Loucy (cell line): Measurements from ENCODE around the gene BRAF.

Source experiments
- H2AFZ ChIP-seq: fragments of 200-600 bp; sonication (generic); 2 replicates; pipeline ENCODE4 v1.6.0; 2016; ENCODE audit warnings: antibody characterized with exemption, mild to moderate bottlenecking, low read length, moderate library complexity
- H3F3A ChIP-seq: fragments of 200-600 bp; 2 replicates; pipeline ENCODE4 v1.6.0; 2016; ENCODE audit warnings: antibody characterized with exemption, low read depth, mild to moderate bottlenecking
- H3K27me3 ChIP-seq: fragments of 200-600 bp; sonication (generic); 2 replicates; pipeline ENCODE4 v1.6.1; 2014; ENCODE audit warnings: low read length, mild to moderate bottlenecking; ENCODE audit not compliant: insufficient read depth, poor library complexity, severe bottlenecking
- H3K36me3 ChIP-seq: fragments of 200-600 bp; sonication (generic); 2 replicates; pipeline ENCODE4 v1.6.1; 2016; ENCODE audit warnings: low read length; ENCODE audit not compliant: insufficient read depth
- H3K4me1 ChIP-seq: fragments of 200-600 bp; sonication (generic); 2 replicates; pipeline ENCODE4 v1.5.1; 2014; ENCODE audit warnings: low read length, mild to moderate bottlenecking; ENCODE audit not compliant: insufficient read depth, poor library complexity, severe bottlenecking
- H3K4me2 ChIP-seq: fragments of 200-600 bp; sonication (generic); 2 replicates; pipeline ENCODE4 v1.6.0; 2014; ENCODE audit warnings: antibody characterized with exemption, low read length, low read depth, mild to moderate bottlenecking; ENCODE audit not compliant: poor library complexity, severe bottlenecking
- H3K4me3 ChIP-seq: fragments of 200-600 bp; sonication (generic); 2 replicates; pipeline ENCODE4 v1.5.1; 2014; ENCODE audit warnings: low read length, mild to moderate bottlenecking, mixed read lengths; ENCODE audit not compliant: poor library complexity, severe bottlenecking
- H3K79me2 ChIP-seq: fragments of 200-600 bp; sonication (generic); 2 replicates; pipeline ENCODE4 v1.6.1; 2014; ENCODE audit warnings: low read length; ENCODE audit not compliant: insufficient read depth
- H3K9ac ChIP-seq: fragments of 200-600 bp; sonication (generic); 2 replicates; pipeline ENCODE4 v1.6.0; 2014; ENCODE audit warnings: mild to moderate bottlenecking, low read depth, low read length, moderate library complexity; ENCODE audit not compliant: poor library complexity, severe bottlenecking
- H3K9me2 ChIP-seq: fragments of 200-600 bp; sonication (generic); replicated peaks from 2 replicates; pipeline ENCODE4 v1.6.1; 2016; ENCODE audit warnings: low read depth, low read length, mixed read lengths
- H3K9me3 ChIP-seq: fragments of 200-600 bp; sonication (generic); 2 replicates; pipeline ENCODE4 v1.6.1; 2014; ENCODE audit warnings: mild to moderate bottlenecking, antibody characterized with exemption, low read length, low read depth; ENCODE audit not compliant: insufficient read depth
- H4K20me1 ChIP-seq: fragments of 200-600 bp; sonication (generic); 2 replicates; pipeline ENCODE4 v1.6.0; 2014; ENCODE audit warnings: antibody characterized with exemption, low read length, mild to moderate bottlenecking; ENCODE audit not compliant: insufficient read depth, poor library complexity, severe bottlenecking
- EZH2phosphoT487 ChIP-seq: fragments of 200-600 bp; IDR thresholded peaks from 2 replicates; pipeline ENCODE4 v1.6.1; 2018; ENCODE audit warnings: antibody characterized with exemption, mild to moderate bottlenecking, moderate library complexity, borderline replicate concordance
- TF ChIP-seq, protein P1 (sequence below): fragments of 200-600 bp; sonication (generic); conservative IDR thresholded peaks from 2 replicates; pipeline ENCODE4 v1.5.1; 2014; ENCODE audit warnings: mild to moderate bottlenecking, antibody characterized with exemption, low read length

Gene BRAF

DNA sequence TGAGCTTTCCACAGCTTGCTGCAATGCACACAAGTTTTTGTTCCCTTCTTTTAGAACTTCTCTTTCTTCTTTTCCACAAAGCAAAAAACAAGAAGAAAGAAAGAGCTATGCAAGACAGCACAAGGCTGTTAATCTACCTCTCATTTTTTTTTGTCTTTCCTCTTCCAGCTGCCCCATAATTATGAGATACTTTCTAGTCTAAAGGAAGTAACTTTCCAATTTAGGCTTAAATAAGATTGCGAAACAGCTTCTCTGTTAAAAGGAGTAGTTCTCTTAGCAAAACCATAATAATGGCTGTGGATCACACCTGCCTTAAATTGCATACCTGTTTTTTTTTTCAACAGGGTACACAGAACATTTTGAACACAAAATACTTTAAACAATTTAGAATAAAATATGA lies 172.2 kb downstream of the BRAF start:
- Histone ChIP-seq H3K9me3 (no peaks in the 10 kb centered on the region), H3K9me2 (no peaks in the 10 kb centered on the region), H3K4me1 (no peaks in the 10 kb centered on the region), H3F3A (no peaks in the 10 kb centered on the region), H3K79me2 (no peaks in the 10 kb centered on the region), H3K4me3 (no peak overlapping the region), H2AFZ (no peak overlapping the region), H3K36me3 (peaks cover 23% of the 10 kb centered on the region; the same call in 1 of the 2 replicates), H4K20me1 (no peaks in the 10 kb centered on the region), H3K27me3 (no peaks in the 10 kb centered on the region), H3K4me2 (no peak overlapping the region), H3K9ac (no peak overlapping the region)
- TF ChIP-seq, protein P1, sequence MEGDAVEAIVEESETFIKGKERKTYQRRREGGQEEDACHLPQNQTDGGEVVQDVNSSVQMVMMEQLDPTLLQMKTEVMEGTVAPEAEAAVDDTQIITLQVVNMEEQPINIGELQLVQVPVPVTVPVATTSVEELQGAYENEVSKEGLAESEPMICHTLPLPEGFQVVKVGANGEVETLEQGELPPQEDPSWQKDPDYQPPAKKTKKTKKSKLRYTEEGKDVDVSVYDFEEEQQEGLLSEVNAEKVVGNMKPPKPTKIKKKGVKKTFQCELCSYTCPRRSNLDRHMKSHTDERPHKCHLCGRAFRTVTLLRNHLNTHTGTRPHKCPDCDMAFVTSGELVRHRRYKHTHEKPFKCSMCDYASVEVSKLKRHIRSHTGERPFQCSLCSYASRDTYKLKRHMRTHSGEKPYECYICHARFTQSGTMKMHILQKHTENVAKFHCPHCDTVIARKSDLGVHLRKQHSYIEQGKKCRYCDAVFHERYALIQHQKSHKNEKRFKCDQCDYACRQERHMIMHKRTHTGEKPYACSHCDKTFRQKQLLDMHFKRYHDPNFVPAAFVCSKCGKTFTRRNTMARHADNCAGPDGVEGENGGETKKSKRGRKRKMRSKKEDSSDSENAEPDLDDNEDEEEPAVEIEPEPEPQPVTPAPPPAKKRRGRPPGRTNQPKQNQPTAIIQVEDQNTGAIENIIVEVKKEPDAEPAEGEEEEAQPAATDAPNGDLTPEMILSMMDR = no peak
- no peak for TF ChIP-seq EZH2phosphoT487

DNA sequence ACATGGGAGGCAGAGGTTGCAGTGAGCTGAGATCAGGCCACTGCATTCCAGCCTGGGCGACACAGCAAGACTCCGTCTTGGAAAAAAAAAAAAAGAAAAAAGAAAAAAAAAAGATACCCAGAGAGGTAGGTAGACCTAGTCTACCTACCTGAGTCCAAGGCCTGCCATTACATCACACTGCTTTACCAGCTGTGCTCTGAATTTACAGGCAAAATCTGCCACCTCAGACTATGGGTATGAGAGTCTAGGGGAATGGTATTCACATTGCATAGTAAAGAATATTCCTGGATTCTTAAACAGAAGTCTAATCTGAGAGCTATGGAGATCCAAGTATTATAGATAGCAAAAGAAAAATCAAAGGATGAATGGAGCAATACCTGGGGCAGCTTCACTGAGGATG lies 178.0 kb downstream of the BRAF start:
- Histone ChIP-seq H3K9me3 (no peaks in the 10 kb centered on the region), H3K4me3 (no peak overlapping the region), H3K79me2 (no peaks in the 10 kb centered on the region), H4K20me1 (no peaks in the 10 kb centered on the region), H2AFZ (no peak overlapping the region), H3F3A (no peaks in the 10 kb centered on the region), H3K4me2 (no peak overlapping the region), H3K9ac (no peak overlapping the region), H3K36me3 (peaks cover 15% of the 10 kb centered on the region; the same call in 1 of the 2 replicates), H3K27me3 (no peaks in the 10 kb centered on the region), H3K4me1 (no peaks in the 10 kb centered on the region), H3K9me2 (no peaks in the 10 kb centered on the region)
- TF ChIP-seq, protein P1 = no peak
- no peak for TF ChIP-seq EZH2phosphoT487

DNA sequence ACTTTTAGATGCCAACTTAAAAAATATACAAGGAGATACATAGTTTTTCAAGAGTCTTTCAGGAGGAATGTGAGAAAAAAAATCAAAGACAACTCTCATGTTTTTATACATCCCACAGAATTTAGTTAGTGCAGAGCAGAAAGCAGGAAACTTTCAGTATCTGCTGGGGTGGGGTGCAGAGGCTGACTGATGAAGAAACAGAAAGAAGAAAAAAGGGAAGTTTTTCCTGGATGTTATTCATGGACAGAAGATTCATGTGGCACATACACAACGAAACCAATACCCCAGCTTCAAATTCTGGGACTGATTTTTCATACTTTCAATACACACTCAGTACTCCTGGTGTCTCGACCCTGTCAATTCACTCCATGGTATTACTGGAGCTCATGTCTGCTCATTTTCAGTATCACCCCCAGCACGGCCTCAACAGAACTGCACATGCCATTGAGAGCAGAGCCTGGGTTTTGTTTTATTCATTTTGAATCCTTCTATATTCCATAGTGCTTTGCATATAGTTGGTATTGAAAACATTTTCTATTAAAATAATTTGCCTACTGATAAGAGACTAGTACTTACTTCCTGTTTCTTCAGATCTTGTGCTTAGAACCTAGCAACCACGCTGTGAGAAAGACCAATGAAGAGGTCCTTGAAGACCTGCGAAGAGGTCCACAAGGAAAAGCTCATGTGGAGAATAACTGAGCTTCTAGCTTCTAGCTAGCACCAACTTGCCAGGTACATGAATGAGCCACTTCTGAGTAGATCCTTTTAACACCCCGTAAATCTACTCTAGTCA lies 179.3 kb downstream of the BRAF start:
- no peak for TF ChIP-seq EZH2phosphoT487
- TF ChIP-seq, protein P1 = no peak
- Histone ChIP-seq H3K9me3 (no peaks in the 10 kb centered on the region), H3K9ac (no peak overlapping the region), H3F3A (no peaks in the 10 kb centered on the region), H3K9me2 (no peaks in the 10 kb centered on the region), H3K4me2 (no peak overlapping the region), H3K4me3 (no peak overlapping the region), H3K27me3 (no peaks in the 10 kb centered on the region), H3K36me3 (peaks cover 15% of the 10 kb centered on the region; the same call in 1 of the 2 replicates), H3K79me2 (no peaks in the 10 kb centered on the region), H3K4me1 (peaks cover 4% of the 10 kb centered on the region), H4K20me1 (no peaks in the 10 kb centered on the region), H2AFZ (no peak overlapping the region)
